Measurements from ENCODE around the gene PRICKLE3.

Gene PRICKLE3

DNA sequence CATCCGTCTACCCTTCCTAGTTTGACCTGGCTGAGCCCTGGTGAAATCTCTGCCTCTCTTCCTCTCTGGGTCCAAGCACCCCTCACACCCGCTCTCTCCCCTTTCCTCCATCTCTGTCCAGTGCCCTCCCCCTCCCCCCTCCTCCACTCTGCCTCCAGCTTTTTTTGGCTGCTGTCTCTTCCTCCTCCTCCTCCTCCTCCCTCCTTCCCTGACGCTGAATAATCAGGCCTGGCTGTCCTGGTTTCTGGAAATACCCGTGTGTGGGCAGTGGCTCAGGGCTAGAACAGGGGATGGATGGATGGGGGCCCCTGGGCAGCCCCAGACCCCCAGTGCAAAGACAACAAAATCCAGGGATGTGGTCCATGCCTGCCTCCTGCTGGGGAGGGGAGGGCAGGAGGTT, 18.5 kb upstream of the PRICKLE3 start:
- H3K9ac ChIP-seq (ENCODE audit: low read depth, low read length) = no peak overlapping the region
- no peak overlapping the region for H3K4me3 ChIP-seq (ENCODE audit: low read length)
- no peak overlapping the region for H3K4me2 ChIP-seq (ENCODE audit: low read length)
- H3K4me1 ChIP-seq (ENCODE audit: control insufficient read depth, insufficient read depth, low read length) = peaks cover 5% of the 10 kb centered on the region
- no peaks in the 10 kb centered on the region for H3K9me3 ChIP-seq (replicated peaks; ENCODE audit: low read length)
- no peaks in the 10 kb centered on the region for H3K27me3 ChIP-seq (ENCODE audit: control insufficient read depth, insufficient read depth, low read length)
- H3K36me3 ChIP-seq (ENCODE audit: insufficient read depth, low read length) = no peaks in the 10 kb centered on the region

DNA sequence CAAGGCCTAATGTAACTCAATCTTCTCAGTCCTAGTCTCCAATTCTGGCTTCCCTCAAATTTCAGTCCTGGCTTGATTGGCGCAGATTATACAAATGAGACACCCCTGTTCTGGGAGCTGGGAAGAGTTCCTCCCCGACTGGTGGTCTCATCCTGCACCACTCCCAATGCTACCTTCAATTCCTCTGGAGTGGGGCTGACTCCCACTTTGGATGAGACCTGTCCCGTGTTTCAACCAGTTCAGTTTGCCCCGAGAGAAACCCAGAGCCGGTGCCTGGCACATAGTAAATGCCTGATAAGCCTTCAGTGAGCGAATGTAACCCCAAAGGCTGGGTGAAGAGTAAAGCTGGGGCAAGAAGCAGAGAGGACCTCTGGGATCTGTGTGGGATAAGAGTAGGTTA, 17.8 kb upstream of the PRICKLE3 start:
- H3K9me3 ChIP-seq (replicated peaks; ENCODE audit: low read length) = no peaks in the 10 kb centered on the region
- H3K9ac ChIP-seq (ENCODE audit: low read depth, low read length) = no peak overlapping the region
- no peak overlapping the region for H3K4me3 ChIP-seq (ENCODE audit: low read length)
- no peak overlapping the region for H3K4me2 ChIP-seq (ENCODE audit: low read length)
- H3K27me3 ChIP-seq (ENCODE audit: control insufficient read depth, insufficient read depth, low read length) = no peaks in the 10 kb centered on the region
- peaks cover 5% of the 10 kb centered on the region for H3K4me1 ChIP-seq (ENCODE audit: control insufficient read depth, insufficient read depth, low read length)
- no peaks in the 10 kb centered on the region for H3K36me3 ChIP-seq (ENCODE audit: insufficient read depth, low read length)

DNA sequence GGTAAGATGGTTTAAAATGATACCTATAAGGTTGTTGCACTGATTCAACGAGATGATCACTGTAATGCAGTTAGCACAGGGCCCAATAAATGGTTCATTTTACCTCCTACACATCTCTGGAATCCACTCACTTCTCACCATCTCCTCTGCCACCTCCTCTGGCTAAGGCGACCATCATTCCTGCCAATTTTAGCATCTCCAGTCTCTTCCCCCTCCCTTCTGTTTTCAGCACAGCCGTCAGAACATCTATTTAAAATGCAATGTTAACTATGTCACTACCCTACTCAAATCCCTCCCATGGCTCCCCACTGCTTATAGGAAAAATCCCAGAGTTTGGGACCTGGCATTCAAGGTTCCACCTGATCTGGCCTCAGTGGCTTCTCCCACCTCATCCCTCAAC, 17.4 kb upstream of the PRICKLE3 start:
- Histone ChIP-seq H3K9ac (ENCODE audit: low read depth, low read length) (no peak overlapping the region), H3K4me1 (ENCODE audit: control insufficient read depth, insufficient read depth, low read length) (peaks cover 5% of the 10 kb centered on the region), H3K36me3 (ENCODE audit: insufficient read depth, low read length) (no peaks in the 10 kb centered on the region), H3K4me2 (ENCODE audit: low read length) (no peak overlapping the region), H3K9me3 (replicated peaks; ENCODE audit: low read length) (no peaks in the 10 kb centered on the region), H3K27me3 (ENCODE audit: control insufficient read depth, insufficient read depth, low read length) (no peaks in the 10 kb centered on the region), H3K4me3 (ENCODE audit: low read length) (no peak overlapping the region)

DNA sequence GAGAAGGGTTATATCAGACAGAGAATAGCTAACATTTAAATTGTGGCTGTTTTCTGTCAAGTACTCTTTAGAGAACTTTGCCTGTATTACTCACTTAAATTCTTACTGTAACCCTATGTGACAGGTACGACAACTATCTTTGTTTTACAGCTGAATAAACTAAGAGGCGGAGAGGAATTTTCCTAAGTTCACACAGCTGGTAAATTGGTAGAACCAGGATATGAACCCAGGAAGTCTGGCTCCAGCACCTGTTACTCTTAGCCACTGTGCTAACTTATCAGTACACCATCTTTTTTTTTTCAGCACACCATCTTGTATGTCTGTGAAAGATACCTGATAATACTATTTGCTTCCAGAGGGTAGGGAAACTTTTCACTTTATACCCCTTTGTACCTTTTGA, 15.8 kb upstream of the PRICKLE3 start:
- peaks cover 5% of the 10 kb centered on the region for H3K4me1 ChIP-seq (ENCODE audit: control insufficient read depth, insufficient read depth, low read length)
- H3K9ac ChIP-seq (ENCODE audit: low read depth, low read length) = no peak overlapping the region
- no peaks in the 10 kb centered on the region for H3K36me3 ChIP-seq (ENCODE audit: insufficient read depth, low read length)
- H3K9me3 ChIP-seq (replicated peaks; ENCODE audit: low read length) = no peaks in the 10 kb centered on the region
- no peak overlapping the region for H3K4me2 ChIP-seq (ENCODE audit: low read length)
- no peaks in the 10 kb centered on the region for H3K27me3 ChIP-seq (ENCODE audit: control insufficient read depth, insufficient read depth, low read length)
- no peak overlapping the region for H3K4me3 ChIP-seq (ENCODE audit: low read length)

DNA sequence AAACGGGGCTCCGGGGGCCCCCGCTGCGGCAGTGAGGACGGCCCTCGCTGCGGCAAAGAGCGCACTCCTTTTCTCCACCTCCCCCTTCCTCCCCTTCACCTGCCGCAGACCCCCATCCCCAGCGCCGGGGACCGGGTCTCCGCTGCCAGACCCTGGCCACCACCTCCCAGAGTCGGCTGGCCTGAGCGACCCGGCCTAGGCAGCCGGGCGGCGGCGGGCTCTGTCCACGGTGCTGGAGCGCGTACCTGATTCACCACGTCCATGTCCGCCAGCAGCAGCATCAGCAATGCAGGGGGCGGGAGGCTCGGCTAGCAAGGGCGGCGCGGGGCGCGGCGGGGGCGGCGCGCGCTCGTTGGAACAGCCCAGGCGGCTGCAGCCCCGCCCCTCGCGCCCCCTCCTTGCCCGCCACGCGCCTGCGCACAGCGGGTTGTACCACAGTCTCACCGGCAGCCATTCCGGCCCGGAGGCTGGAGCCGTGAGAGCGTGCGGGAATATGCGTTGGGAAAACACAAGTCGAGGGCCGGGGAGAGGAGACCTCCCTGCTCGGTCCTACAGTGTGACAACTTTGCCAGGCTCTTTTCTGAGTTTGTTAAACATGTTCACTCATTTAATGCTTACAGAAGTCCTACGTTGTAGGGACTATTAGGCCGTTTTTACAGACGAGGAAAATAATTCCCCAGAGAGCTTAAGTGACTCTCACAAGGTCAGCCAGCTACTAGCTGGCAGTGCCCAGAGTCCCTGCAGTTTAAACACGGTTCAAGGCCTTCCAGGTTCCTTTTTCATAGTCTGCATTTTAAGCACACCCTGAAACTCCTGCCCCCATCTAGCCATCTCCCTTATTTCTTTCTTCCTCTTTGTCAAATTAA, 14.0 kb upstream of the PRICKLE3 start, which contains the start of gene SYP:
Gene SYP (minus strand): TSS at position 288 of the 866 bp plus-strand sequence. CDS start 7 bp downstream, at position 281.
- H3K9ac ChIP-seq (ENCODE audit: low read depth, low read length) = peak within 1 kb of the TSS; percentile 74
- H3K9me3 ChIP-seq (replicated peaks; ENCODE audit: low read length) = no peaks in the 10 kb centered on the region
- no peaks in the 10 kb centered on the region for H3K36me3 ChIP-seq (ENCODE audit: insufficient read depth, low read length)
- peaks cover 5% of the 10 kb centered on the region for H3K4me1 ChIP-seq (ENCODE audit: control insufficient read depth, insufficient read depth, low read length)
- peak within 1 kb of the TSS; percentile 89 for H3K4me2 ChIP-seq (ENCODE audit: low read length)
- H3K4me3 ChIP-seq (ENCODE audit: low read length) = peak within 1 kb of the TSS; percentile 66
- H3K27me3 ChIP-seq (ENCODE audit: control insufficient read depth, insufficient read depth, low read length) = no peaks in the 10 kb centered on the region

DNA sequence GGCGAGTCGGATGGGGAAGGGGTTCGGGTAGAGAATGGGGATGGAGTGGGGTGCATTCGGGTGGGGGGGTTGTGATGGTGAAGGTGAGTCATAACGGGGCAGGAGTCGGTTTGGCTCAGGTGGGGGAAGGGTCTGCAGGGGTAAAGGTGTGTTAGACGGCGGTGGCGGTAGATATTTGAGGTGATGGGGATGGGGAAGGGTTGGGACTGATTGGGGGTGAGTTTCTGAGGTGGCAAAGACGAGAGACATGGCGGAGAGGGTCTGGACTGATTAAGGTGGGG, 13.1 kb upstream of the PRICKLE3 start:
- no peak overlapping the region for H3K4me3 ChIP-seq (ENCODE audit: low read length)
- H3K9ac ChIP-seq (ENCODE audit: low read depth, low read length) = no peak overlapping the region

DNA sequence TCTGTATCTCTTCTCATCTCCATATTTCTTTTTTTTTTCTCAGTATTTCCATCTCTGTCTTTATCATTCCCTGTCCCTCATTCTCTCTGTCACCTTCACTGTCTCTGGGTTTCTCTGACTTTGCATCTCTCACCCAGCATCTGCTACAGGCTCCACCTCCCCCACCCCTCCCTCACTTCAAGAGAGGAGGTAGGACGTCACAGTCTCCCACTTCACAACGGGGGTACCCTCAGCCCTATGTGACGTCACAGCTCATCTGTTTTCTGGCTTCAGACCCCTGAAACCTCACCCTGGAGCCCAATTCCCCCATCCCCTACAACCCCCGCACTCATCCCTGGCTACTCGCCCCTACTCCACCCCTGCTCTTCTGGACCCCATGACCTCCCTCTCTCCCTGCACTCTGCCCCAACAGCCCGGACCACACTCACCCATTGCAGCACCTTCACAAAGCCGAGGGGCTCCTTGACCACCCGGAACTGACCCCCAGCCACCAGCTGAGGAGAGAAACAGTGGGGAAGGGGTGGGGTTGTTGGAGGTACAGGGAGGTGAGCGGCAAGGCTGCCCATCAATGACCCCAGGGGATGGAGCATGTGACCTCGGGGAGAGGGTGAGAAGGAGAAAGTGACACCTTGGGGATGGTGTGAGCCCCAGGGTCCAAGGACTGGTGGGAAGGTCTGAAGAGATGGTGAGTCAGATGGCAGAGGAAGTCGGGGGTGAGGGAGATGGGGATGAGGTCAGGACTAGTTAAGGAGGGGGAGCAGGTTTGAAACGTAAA, 12.6 kb upstream of the PRICKLE3 start:
- Histone ChIP-seq H3K4me3 (ENCODE audit: low read length) (no peak overlapping the region), H3K4me2 (ENCODE audit: low read length) (no peak overlapping the region), H3K4me1 (ENCODE audit: control insufficient read depth, insufficient read depth, low read length) (peaks cover 5% of the 10 kb centered on the region), H3K9ac (ENCODE audit: low read depth, low read length) (no peak overlapping the region), H3K9me3 (replicated peaks; ENCODE audit: low read length) (no peaks in the 10 kb centered on the region), H3K27me3 (ENCODE audit: control insufficient read depth, insufficient read depth, low read length) (no peaks in the 10 kb centered on the region), H3K36me3 (ENCODE audit: insufficient read depth, low read length) (no peaks in the 10 kb centered on the region)

More for the DNA sequence above, 13.1 kb upstream of the PRICKLE3 start:
- Histone ChIP-seq H3K27me3 (ENCODE audit: control insufficient read depth, insufficient read depth, low read length) (no peaks in the 10 kb centered on the region), H3K4me1 (ENCODE audit: control insufficient read depth, insufficient read depth, low read length) (peaks cover 5% of the 10 kb centered on the region), H3K36me3 (ENCODE audit: insufficient read depth, low read length) (no peaks in the 10 kb centered on the region), H3K9me3 (replicated peaks; ENCODE audit: low read length) (no peaks in the 10 kb centered on the region), H3K4me2 (ENCODE audit: low read length) (no peak overlapping the region)

DNA sequence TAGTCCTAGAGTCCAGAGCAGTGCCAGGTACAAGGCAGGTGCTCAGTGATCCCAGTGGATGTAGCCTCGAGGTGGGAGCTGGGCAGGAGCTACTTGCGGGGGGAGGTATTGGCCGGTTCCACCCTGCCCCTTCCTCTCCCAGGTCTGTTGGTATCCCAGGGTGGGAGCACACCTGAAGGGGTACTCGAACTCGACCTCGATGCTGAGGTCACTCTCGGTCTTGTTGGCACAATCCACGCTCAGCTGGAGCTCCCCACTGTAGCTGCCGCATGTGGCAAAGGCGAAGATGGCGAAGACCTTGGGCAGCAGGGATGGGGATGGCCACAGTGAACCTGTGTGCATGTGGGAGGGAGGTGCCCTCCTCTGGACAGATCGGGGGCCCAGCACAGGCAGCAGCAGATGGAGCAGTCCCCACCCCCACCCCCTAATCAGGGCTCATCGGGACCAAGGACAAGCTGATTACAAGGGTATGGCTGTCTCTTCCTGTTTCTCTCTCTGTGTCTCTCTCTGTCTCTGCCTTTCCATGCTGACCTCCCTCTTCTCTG, 11.4 kb upstream of the PRICKLE3 start:
- no peaks in the 10 kb centered on the region for H3K9me3 ChIP-seq (replicated peaks; ENCODE audit: low read length)
- H3K9ac ChIP-seq (ENCODE audit: low read depth, low read length) = no peak overlapping the region
- no peaks in the 10 kb centered on the region for H3K36me3 ChIP-seq (ENCODE audit: insufficient read depth, low read length)
- H3K4me1 ChIP-seq (ENCODE audit: control insufficient read depth, insufficient read depth, low read length) = peaks cover 5% of the 10 kb centered on the region
- H3K27me3 ChIP-seq (ENCODE audit: control insufficient read depth, insufficient read depth, low read length) = no peaks in the 10 kb centered on the region
- no peak overlapping the region for H3K4me3 ChIP-seq (ENCODE audit: low read length)
- H3K4me2 ChIP-seq (ENCODE audit: low read length) = no peak overlapping the region

DNA sequence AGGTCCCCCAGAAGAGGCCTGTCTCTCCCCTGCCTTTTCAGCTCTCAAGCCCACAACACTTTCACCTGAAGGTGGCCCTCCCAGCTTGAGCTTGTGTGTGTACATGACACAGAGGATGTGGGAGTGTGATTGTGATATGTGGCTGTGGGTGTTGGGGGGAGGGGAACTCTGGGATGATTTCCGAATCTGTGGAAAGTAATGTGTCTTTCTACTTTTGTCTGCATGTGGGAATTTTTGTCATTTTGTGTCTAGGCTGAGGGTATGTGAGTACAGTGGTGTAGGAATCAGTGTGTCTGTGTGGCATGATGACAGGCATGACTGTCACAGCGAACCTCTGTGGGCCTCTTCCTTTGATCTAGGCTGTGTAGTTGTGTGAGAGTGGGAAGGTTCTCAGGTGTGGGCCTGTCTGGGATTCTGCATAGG, 7.4 kb upstream of the PRICKLE3 start:
- no peaks in the 10 kb centered on the region for H3K27me3 ChIP-seq (ENCODE audit: control insufficient read depth, insufficient read depth, low read length)
- no peaks in the 10 kb centered on the region for H3K36me3 ChIP-seq (ENCODE audit: insufficient read depth, low read length)
- H3K9me3 ChIP-seq (replicated peaks; ENCODE audit: low read length) = no peaks in the 10 kb centered on the region
- peaks cover 5% of the 10 kb centered on the region for H3K4me1 ChIP-seq (ENCODE audit: control insufficient read depth, insufficient read depth, low read length)
- no peak overlapping the region for H3K9ac ChIP-seq (ENCODE audit: low read depth, low read length)
- H3K4me2 ChIP-seq (ENCODE audit: low read length) = no peak overlapping the region
- no peak overlapping the region for H3K4me3 ChIP-seq (ENCODE audit: low read length)

DNA sequence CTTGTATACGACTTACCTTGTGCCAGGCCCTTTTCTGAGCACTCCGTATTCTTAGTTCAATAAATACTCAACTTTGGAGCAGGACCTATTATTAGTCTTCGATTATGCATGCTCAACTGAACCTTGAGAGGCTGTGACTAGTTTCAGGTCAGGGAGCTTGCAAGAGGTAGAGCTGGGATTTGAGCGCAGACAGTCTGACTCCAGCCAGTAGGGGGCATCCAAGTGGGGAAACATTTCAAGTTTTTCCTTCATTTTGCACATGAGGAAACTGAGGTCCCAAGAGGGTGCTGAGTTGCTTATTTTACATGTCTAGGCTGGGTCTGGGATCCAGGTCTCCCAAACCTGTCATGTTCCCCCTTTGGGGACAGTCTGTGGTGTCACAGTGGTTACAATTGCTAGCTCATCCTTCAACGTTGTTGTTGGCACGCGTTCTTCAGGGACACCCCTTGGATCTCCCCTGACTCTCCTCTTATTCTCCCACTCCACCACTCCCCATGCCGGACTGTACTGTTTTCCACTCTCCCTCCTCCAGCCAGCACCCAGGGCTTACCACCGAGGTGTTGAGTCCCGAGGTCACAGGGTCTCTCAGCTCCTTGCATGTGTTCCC, 6.7 kb upstream of the PRICKLE3 start:
- Histone ChIP-seq H3K4me3 (ENCODE audit: low read length) (no peak overlapping the region), H3K4me1 (ENCODE audit: control insufficient read depth, insufficient read depth, low read length) (peaks cover 5% of the 10 kb centered on the region), H3K27me3 (ENCODE audit: control insufficient read depth, insufficient read depth, low read length) (no peaks in the 10 kb centered on the region), H3K9ac (ENCODE audit: low read depth, low read length) (no peak overlapping the region), H3K36me3 (ENCODE audit: insufficient read depth, low read length) (no peaks in the 10 kb centered on the region), H3K9me3 (replicated peaks; ENCODE audit: low read length) (no peaks in the 10 kb centered on the region), H3K4me2 (ENCODE audit: low read length) (no peak overlapping the region)

DNA sequence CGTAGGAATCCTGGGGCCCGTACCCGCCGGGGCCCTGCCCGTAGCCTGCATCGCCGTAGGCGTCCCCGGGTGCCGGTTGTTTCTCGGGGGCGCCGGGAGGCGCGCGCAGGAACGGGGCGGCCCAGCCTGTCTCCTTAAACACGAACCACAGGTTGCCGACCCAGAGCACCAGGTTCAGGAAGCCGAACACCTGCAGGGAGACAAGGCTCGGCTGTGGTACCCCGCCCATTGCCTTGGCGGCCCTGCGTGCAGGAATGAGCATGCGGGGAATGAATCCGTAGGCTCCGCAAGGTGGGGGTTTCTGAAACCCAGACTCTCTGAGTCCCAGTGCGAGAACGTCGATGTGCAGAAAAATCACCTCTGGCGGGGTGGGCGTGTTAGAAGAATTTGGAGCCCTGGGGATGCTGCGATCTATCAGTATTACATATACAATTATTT, 5.4 kb upstream of the PRICKLE3 start:
- H3K4me3 ChIP-seq (ENCODE audit: low read length) = peak overlapping the region; percentile 77
- peak overlapping the region; percentile 80 for H3K9ac ChIP-seq (ENCODE audit: low read depth, low read length)
- H3K27me3 ChIP-seq (ENCODE audit: control insufficient read depth, insufficient read depth, low read length) = no peaks in the 10 kb centered on the region
- H3K9me3 ChIP-seq (replicated peaks; ENCODE audit: low read length) = no peaks in the 10 kb centered on the region
- H3K4me2 ChIP-seq (ENCODE audit: low read length) = peak overlapping the region; percentile 85
- no peaks in the 10 kb centered on the region for H3K36me3 ChIP-seq (ENCODE audit: insufficient read depth, low read length)
- peaks cover 5% of the 10 kb centered on the region for H3K4me1 ChIP-seq (ENCODE audit: control insufficient read depth, insufficient read depth, low read length)
